ENCODE results near the gene HOXA7.
A peak's percentile ranks its signal among the peaks of the same experiment; 100 is the strongest.

HOXA7 gene

DNA sequence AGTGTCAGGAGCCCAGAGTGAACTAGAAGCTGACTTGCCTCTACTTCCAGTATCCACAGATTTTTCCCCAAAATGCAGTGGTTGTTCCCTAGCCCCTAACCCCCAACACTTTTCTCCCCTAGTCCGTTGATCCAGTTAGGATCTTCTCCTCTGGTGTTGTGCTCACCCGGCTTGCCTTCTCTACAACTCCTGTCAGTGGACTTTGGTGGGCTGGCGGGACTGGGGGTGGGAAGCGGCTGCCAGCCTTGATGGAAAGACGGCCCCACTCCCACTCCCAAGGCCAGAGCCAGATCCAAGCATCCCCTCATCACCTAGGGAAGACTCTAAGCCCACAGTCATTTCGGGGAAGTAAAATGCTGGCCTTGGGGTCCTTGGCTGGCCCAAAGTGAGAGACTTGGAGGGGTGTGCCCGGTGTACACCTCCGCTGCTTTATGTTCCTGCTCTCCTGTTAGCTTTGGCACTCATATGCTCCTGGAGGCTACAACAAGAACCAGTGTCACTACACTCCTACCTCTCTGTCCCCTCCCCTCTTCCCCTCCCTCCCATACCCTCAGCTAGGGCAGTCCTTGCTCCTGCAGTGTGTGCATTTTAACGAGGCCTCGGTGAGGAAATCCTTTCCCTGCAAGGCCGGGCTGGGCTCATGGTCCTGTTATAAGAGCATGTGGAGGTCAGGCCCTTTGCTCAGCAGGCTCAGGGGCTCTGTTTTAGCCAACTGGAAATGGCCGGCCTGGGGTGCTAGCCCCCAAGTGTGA lies 18.6 kb upstream of the HOXA7 start:
- Histone ChIP-seq H3K9me3 (ENCODE audit: insufficient read depth, low read length) (no peaks in the 10 kb centered on the region), H3K36me3 (ENCODE audit: insufficient read depth, insufficient read length, low read length) (no peaks in the 10 kb centered on the region), H3K9ac (ENCODE audit: insufficient read length, low read depth) (no peak overlapping the region), H3K4me3 (ENCODE audit: insufficient read length, low read depth) (no peak overlapping the region), H3K27me3 (ENCODE audit: insufficient read depth, insufficient read length) (peaks cover 100% of the 10 kb centered on the region), H3K4me1 (ENCODE audit: insufficient read depth, insufficient read length) (peaks cover 15% of the 10 kb centered on the region)
- no peak for DNase-seq (ENCODE audit: low read depth, low spot score)
- TF ChIP-seq SUZ12 (IDR thresholded peaks at IDR 0.05; ENCODE audit: extremely low read depth, insufficient read depth, insufficient read length) (no peak), ZNF274 (IDR thresholded peaks at IDR 0.05; ENCODE audit: low read depth, low read length) (no peak), YY1 (IDR thresholded peaks at IDR 0.05; ENCODE audit: insufficient read depth, insufficient read length) (no peak)

DNA sequence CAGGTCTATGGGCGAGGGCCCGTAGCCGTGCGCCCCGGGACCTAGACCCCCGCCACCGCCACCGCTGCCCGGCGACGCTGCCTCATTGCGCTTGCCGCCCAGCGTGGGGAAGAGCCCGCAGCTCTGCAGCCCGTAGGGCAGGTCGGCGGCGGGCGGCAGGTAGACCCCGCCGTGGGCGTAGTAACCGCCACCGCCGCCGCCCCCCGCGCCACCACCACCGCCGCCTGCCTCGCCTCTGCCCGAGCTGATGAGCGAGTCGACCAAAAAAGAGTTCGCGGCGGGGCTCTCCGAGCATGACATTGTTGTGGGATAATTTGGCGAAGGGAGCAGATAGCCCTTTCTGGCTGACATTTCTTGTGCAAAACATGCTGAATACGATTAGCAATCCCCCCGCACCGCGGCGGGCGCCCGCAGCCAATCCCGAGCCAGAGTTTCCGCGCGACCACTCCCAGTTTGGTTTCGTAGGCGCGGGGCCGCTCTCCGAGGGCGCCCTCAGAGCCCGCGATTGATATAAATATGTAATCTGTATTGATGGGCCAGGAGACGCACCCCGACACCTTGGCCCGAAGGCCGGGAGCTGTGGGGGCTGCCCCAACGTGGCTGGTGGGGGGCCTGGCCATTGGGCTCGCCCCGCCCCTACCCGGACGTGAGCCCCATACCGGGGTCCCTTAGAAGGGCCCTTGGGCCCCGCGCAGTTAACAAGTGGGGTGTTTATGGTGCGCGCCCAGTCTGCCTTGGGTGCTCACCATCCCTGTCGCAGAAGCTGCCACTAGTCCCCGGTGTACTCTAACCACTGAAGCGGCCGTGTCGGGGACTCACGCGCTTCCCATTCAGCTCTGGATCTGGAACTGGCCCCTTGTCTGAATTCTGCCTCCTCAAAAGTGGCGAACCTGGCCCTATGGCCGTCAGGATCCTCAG lies 17.7 kb upstream of the HOXA7 start, which contains the start of gene HOXA10:
HOXA10 (minus strand) TSS at position 365 of the 918 bp plus-strand sequence; CDS start at position 351, 14 bp downstream.
- H3K27me3 ChIP-seq (ENCODE audit: insufficient read depth, insufficient read length): peaks cover 100% of the 10 kb centered on the region
- no peaks in the 10 kb centered on the region for H3K9me3 ChIP-seq (ENCODE audit: insufficient read depth, low read length)
- peaks cover 16% of the 10 kb centered on the region for H3K4me1 ChIP-seq (ENCODE audit: insufficient read depth, insufficient read length)
- TF ChIP-seq ZNF274 (IDR thresholded peaks at IDR 0.05; ENCODE audit: low read depth, low read length): no peak
- TF ChIP-seq YY1 (IDR thresholded peaks at IDR 0.05; ENCODE audit: insufficient read depth, insufficient read length): no peak
- TF ChIP-seq SUZ12 (IDR thresholded peaks at IDR 0.05; ENCODE audit: extremely low read depth, insufficient read depth, insufficient read length): no peak
- no peak within 1 kb of the TSS for H3K9ac ChIP-seq (ENCODE audit: insufficient read length, low read depth)
- no peak for DNase-seq (ENCODE audit: low read depth, low spot score)
- H3K36me3 ChIP-seq (ENCODE audit: insufficient read depth, insufficient read length, low read length): no peaks in the 10 kb centered on the region
- peak within 1 kb of the TSS; percentile 18 for H3K4me3 ChIP-seq (ENCODE audit: insufficient read length, low read depth)

DNA sequence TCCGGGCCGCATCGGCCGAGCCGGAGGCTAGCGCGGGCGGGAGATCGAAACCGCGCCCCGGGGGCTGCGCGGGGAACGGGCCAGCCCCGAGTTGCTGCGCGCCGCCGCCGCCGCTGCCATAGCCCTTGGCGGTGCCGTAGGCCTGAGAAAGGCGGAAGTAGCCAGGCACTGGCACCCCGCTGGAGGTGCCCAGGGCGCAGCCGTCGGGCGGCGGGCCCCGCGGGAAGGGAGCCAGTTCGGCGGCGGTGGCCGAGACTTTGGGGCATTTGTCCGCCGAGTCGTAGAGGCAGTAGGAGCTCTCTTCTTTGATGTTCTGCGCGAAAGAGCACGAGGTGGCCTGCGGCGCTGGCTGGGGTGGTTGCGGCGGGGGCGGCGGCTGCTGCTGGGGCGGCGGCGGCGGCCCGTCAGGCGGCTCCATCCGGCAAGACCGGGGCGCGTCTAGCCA lies 17.1 kb upstream of the HOXA7 start:
- H3K9me3 ChIP-seq (ENCODE audit: insufficient read depth, low read length): no peaks in the 10 kb centered on the region
- TF ChIP-seq SUZ12 (IDR thresholded peaks at IDR 0.05; ENCODE audit: extremely low read depth, insufficient read depth, insufficient read length) (peak; percentile 77), ZNF274 (IDR thresholded peaks at IDR 0.05; ENCODE audit: low read depth, low read length) (no peak), YY1 (IDR thresholded peaks at IDR 0.05; ENCODE audit: insufficient read depth, insufficient read length) (no peak)
- peaks cover 17% of the 10 kb centered on the region for H3K4me1 ChIP-seq (ENCODE audit: insufficient read depth, insufficient read length)
- DNase-seq (ENCODE audit: low read depth, low spot score): no peak
- H3K27me3 ChIP-seq (ENCODE audit: insufficient read depth, insufficient read length): peaks cover 100% of the 10 kb centered on the region
- H3K36me3 ChIP-seq (ENCODE audit: insufficient read depth, insufficient read length, low read length): no peaks in the 10 kb centered on the region
- no peak overlapping the region for H3K9ac ChIP-seq (ENCODE audit: insufficient read length, low read depth)
- H3K4me3 ChIP-seq (ENCODE audit: insufficient read length, low read depth): peak overlapping the region; percentile 15

DNA sequence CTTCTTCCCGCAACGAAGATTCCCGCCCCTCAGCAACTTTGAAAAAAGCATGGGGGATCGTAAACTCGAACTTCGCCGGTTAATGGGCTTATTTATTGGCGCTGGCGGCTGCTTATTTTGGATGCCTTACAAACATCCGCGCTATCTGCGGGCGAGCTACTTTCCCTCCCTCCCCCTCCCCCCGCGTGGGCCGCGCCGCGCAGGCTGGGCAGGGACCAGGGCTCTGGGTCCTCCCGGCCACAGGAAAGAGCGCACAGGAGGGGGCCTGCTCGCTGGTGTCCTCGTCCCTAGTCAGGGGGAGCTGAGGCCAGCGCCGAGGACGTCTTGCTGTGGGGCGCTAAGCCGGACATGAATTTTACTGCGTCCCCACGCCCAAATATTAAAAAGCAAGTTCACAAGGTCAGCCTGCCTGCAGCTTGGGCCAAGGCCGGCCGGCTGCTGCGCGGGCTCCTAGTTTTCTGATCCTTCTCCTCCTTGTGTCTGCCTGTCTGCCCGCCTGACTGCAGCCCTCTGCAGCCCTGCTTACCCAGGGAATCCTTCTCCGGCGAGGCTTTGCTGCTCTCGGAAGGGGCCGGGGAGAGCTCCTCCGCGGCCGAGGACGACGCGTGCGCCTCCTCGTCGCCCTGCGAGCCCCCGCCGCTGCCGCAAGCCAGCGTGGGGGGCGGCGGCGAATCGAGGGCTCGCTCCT lies 16.5 kb upstream of the HOXA7 start:
- TF ChIP-seq YY1 (IDR thresholded peaks at IDR 0.05; ENCODE audit: insufficient read depth, insufficient read length): no peak
- TF ChIP-seq SUZ12 (IDR thresholded peaks at IDR 0.05; ENCODE audit: extremely low read depth, insufficient read depth, insufficient read length): peak; percentile 73
- no peaks in the 10 kb centered on the region for H3K36me3 ChIP-seq (ENCODE audit: insufficient read depth, insufficient read length, low read length)
- H3K4me3 ChIP-seq (ENCODE audit: insufficient read length, low read depth): peak overlapping the region; percentile 15
- no peaks in the 10 kb centered on the region for H3K9me3 ChIP-seq (ENCODE audit: insufficient read depth, low read length)
- H3K4me1 ChIP-seq (ENCODE audit: insufficient read depth, insufficient read length): peaks cover 17% of the 10 kb centered on the region
- DNase-seq (ENCODE audit: low read depth, low spot score): no peak
- no peak overlapping the region for H3K9ac ChIP-seq (ENCODE audit: insufficient read length, low read depth)
- H3K27me3 ChIP-seq (ENCODE audit: insufficient read depth, insufficient read length): peaks cover 100% of the 10 kb centered on the region

DNA sequence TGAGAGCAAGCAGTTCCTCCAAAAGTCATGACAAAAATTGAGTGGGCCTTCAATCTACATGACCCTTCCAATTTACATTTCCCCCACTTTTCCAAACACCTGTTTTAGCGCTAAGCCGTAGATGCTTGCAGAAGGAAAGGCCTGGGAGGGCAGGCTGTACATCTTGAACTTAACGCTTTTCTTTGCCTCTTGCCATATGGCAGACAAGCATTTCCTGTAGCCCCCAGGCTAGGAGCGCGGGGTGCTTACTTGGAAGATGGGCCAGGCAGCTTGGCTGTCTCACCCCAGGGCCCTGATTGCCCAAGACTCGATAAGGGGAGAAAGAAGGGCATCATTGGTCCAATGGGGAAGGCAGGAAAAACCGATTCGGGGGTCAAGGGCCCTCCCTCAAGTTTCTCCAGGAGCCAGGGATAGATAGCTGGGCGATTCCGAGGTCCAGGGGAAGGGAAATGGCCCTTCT lies 15.9 kb upstream of the HOXA7 start:
- H3K4me3 ChIP-seq (ENCODE audit: insufficient read length, low read depth): no peak overlapping the region
- no peaks in the 10 kb centered on the region for H3K36me3 ChIP-seq (ENCODE audit: insufficient read depth, insufficient read length, low read length)
- no peaks in the 10 kb centered on the region for H3K9me3 ChIP-seq (ENCODE audit: insufficient read depth, low read length)
- DNase-seq (ENCODE audit: low read depth, low spot score): no peak
- no peak overlapping the region for H3K9ac ChIP-seq (ENCODE audit: insufficient read length, low read depth)
- H3K27me3 ChIP-seq (ENCODE audit: insufficient read depth, insufficient read length): peaks cover 100% of the 10 kb centered on the region
- TF ChIP-seq ZNF274 (IDR thresholded peaks at IDR 0.05; ENCODE audit: low read depth, low read length) (no peak), SUZ12 (IDR thresholded peaks at IDR 0.05; ENCODE audit: extremely low read depth, insufficient read depth, insufficient read length) (no peak), YY1 (IDR thresholded peaks at IDR 0.05; ENCODE audit: insufficient read depth, insufficient read length) (no peak)
- H3K4me1 ChIP-seq (ENCODE audit: insufficient read depth, insufficient read length): peaks cover 17% of the 10 kb centered on the region

DNA sequence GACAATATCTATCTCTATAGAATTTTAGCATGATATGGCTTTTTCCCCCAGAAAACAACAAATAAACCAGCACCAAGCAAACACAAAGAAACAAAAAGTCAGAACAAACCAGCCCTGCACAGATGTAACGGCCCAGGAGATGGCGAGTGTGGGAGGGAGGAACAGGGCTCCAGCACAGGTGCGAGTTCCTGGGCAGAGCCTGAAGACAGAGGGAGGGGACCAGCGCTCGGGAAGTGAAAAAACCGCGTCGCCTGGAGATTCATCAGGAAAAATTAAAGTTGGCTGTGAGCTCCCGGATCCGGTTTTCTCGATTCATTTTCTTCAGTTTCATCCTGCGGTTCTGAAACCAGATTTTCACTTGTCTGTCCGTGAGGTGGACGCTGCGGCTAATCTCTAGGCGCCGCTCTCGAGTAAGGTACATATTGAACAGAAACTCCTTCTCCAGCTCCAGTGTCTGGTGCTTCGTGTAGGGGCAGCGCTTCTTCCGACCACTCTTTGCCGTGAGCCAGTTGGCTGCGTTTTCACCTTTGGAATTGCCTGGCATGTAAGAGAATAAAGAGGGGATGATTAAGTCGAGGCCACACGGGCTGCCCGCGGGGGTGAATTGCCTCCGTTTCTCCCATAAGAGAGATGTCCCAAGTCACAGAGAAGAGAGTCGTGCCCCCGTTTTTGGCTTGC lies 15.3 kb upstream of the HOXA7 start:
- H3K4me3 ChIP-seq (ENCODE audit: insufficient read length, low read depth): no peak overlapping the region
- H3K36me3 ChIP-seq (ENCODE audit: insufficient read depth, insufficient read length, low read length): no peaks in the 10 kb centered on the region
- H3K27me3 ChIP-seq (ENCODE audit: insufficient read depth, insufficient read length): peaks cover 100% of the 10 kb centered on the region
- H3K9me3 ChIP-seq (ENCODE audit: insufficient read depth, low read length): no peaks in the 10 kb centered on the region
- DNase-seq (ENCODE audit: low read depth, low spot score): no peak
- H3K4me1 ChIP-seq (ENCODE audit: insufficient read depth, insufficient read length): peaks cover 17% of the 10 kb centered on the region
- no peak overlapping the region for H3K9ac ChIP-seq (ENCODE audit: insufficient read length, low read depth)
- TF ChIP-seq YY1 (IDR thresholded peaks at IDR 0.05; ENCODE audit: insufficient read depth, insufficient read length): no peak
- no peak for TF ChIP-seq ZNF274 (IDR thresholded peaks at IDR 0.05; ENCODE audit: low read depth, low read length)
- peak; percentile 97 for TF ChIP-seq SUZ12 (IDR thresholded peaks at IDR 0.05; ENCODE audit: extremely low read depth, insufficient read depth, insufficient read length)

All from NT2/D1 (cell line).